Activated CD4-positive, CD25-positive, alpha-beta regulatory T cell treated with anti-CD3 and anti-CD28 coated beads, Interleukin-2, amount 50 U/mL, for 16 hours (primary cell): ENCODE results near the gene UTRN.

Source experiments
- DNase-seq: peaks from one replicate; pipeline ENCODE4 v3.0.0-alpha.2; 2020; ENCODE audit warnings: low read depth, low spot score

The UTRN gene

GRCh38 chr6:144283646-144284477 is 1.3 kb upstream of the UTRN start:
- DNase-seq: no peak

GRCh38 chr6:144284478-144284782 is 705 bp upstream of the UTRN start:
- no peak for DNase-seq

GRCh38 chr6:144285548-144285797 is 338 bp downstream of the UTRN start:
- DNase-seq: no peak

DNA sequence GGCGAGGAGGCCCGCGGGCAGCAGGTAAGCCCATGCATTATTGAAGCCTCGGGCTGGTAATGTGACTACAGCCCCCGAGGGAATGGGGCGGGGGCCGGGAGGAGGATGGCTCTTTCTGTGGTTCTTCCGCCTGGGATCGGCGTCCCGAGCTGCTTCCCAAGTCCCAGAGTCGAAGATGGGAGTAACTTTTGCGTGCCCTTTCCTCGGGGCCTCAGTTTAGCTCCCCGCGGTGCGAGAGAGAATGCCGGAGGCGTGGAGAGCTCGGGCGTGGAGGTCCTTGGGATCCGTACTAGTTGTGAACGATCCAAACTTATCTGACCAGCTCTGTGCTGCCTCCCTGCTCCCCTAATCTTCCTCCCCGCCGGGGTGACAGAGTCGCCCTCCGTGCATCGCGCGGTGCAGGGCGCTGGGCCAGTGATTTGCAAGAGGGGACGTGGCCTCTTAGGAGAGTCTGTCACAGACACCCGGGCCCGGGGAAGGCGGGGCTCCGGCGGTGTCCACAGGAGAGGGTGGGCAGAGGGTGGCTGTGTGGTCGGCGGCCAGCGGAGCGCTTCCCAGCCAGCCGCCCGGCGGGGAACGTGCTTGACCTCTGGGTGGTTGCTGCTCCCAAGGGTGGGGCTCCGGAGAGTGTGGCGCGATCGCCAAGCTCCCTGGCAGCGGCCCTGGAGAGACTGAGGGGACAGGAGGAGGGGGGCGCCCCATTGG is 815 bp downstream of the UTRN start:
- DNase-seq: no peak

DNA sequence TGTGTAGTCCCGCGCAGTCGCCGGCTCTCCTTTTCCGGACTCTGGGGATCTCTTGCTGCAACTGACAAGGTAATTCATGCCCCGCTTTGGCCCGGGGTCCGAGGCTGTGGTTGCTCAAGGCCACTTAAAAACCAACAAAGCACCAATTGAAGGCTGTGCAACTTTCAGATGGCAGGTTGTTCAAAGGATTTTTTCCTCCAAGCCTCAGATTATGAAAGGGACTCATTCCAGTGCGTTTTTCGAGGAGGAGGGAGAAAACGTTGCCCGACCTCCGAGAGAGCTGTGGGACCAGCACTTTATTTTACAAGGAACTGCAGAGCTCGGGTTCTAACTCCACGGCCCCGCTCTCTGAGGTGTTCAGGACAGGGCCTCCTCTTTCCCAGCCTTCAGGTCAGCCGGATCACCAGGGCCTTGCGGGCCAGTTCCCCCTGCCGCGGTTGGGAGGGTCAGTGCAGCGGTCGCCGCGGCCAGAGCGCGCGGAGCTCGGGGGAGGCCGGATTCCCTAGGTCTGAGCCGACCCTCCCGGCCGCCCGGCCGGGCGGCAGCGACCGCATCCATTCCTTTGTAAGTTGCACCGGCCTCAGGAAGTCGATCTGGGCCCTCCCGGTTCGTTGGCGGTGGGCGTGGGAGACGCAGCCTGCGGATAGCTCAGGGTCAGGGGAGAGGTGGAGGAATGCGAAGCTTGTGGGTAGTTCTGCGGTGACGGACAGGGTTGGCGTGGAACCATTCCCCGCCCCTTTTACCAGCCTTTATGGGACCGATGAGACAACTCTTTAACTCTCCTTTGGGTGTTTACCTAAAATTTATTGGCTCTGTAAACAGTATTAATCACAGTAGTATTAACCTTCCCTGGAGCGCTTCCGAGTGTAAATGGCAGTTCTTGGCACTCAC is 1.6 kb downstream of the UTRN start:
- no peak for DNase-seq

GRCh38 chr6:144289006-144289405 is 3.9 kb downstream of the UTRN start:
- no peak for DNase-seq

- no peak for DNase-seq
These were observed 7.2 kb downstream of the UTRN start for GRCh38 chr6:144292372-144292771.

- DNase-seq: no peak
These were observed 8.9 kb downstream of the UTRN start for GRCh38 chr6:144294016-144294415.

DNA sequence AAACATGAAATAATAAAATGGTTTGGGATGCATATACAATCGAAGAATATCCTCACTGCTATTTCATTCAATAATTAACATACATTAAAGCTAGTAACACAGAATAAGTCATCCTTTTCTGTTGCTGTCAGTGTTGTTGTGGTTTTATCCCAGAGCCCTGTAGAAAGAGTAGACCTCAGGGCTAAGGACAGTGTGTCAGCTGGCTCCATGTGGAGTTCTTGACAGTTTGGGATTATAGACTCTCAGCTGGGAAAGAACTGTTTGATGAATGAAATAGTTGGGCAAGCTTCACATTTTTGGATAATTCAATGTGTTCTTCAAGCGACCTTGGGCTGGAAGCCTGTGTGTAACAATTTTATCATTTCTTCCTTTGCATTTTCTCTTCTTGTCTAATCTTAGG is 10.1 kb downstream of the UTRN start:
- DNase-seq: no peak

GRCh38 chr6:144295981-144296767 is 11.0 kb downstream of the UTRN start:
- no peak for DNase-seq

- no peak for DNase-seq
These were observed 11.8 kb downstream of the UTRN start for GRCh38 chr6:144296973-144297372.

GRCh38 chr6:144297511-144298100 is 12.5 kb downstream of the UTRN start:
- DNase-seq: no peak

DNA sequence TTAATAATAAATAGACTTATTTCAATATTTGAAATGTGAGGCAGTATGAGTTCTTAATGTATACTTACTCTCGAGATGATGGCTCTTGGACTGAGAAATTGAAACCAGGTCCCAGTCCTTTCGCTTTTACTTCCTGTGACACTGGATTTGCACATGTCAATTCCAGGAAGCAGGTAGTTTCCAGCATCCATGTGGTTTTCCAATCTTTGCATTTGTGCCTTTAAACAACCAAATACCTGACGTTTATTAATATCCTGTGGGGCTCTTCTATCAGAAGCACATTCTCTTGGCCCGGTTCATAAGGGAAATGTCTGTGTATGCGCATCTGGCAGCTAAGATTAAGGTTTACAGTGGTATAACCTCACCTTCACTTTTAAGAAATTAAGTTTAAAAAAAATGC is 13.1 kb downstream of the UTRN start:
- DNase-seq: no peak

- no peak for DNase-seq
These were observed 13.8 kb downstream of the UTRN start for GRCh38 chr6:144298916-144299315.

DNA sequence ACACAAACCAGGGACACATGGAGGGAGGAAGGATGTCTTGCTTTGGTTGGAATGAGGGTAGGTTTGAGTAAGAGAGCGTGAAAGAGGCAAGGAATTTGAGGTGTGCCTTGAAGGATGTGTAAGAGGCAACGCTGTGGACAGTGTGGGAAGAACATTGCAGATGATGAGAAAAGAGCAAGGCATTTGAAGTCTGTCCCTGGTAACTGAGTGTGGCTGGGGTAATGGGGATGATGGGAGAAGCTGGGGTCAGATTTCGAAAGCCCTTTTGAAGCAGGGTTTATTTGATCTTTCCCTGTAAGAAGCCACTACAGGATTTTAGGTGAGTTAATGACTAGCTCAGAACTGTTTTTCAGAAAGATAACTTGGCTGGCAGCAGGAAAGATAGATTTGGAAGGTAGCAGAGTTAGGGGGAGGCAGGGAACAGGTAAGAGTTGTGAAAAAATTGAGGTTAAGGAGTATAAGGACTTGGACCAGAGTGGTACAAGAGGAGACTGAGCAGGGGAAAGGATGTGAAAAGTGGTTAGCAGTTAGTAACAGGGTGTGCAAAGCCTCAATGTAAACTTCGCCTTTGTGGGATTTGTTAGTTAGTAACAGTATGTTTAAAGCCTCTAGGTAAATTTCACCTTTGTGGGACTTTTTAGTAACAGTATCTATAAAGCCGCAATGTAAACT is 17.7 kb downstream of the UTRN start:
- DNase-seq: no peak

DNA sequence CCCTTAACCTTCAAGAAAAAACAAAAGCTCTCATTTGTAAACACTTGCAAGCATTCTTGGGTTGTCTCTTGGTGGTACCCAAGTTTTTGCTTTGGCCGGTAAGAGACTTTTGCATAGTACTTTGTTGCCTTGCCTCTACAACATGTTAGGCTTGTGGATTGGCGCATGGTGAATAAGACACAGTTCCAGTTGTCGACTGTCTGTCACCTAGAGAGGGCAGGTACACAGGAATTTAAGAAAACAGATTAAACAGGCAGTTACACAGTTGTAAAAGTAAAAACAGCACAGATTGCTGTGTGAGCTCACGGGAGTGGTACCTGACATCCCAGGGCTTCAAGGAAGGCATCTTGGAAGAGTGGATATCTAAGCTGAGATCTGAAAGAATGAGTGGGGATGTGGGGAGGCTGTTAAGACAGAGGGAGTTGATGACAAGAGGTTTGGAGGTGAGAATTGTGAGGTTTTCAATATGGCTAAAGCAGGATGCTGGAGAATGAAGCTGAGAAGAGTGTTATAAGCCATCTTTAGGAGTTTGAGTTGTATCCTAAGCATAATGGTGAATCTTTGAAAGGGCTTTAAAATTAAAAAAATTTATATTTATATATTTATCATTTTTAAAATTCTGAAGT is 19.2 kb downstream of the UTRN start:
- no peak for DNase-seq

GRCh38 chr6:144305567-144305966 is 20.4 kb downstream of the UTRN start:
- no peak for DNase-seq

DNA sequence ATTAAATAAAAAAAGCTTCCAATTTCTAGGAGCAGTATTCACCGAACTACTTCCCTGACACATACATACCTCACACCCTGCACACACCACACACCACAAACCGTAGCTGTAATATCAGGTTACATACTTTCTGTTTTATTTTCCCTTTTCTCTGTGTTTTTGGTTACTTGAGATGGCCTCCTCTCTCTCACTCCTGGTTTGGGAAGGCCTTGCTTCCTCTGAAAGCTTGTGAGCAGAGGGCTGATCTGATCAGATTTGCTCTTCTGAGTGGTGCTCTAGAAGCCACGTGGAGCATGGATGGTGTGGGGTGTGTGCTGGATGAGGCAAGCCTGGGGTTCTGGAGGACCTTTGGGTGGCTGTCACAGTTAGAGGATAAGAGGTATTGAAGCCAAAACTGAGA is 20.9 kb downstream of the UTRN start:
- no peak for DNase-seq

DNA sequence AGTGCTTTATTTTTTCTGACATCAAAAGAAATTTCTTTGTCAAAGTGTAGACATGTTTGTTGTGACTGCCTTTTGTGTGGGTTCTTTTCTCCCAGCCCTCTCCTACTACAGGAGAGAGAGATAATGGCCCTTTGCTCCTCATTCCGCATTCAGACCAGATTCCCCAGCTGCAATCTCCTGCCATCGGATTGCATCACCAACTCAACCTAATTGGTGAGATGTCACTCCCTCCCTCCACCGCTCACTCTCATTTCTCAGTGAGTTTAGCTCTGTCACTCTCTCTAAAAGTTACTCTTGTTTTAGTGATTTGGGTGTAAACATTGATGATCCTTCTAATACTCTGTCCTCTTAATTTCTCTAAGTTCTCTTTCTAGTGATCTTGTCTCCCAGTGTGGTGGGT is 22.7 kb downstream of the UTRN start:
- DNase-seq: no peak

GRCh38 chr6:144310765-144311164 is 25.6 kb downstream of the UTRN start:
- DNase-seq: no peak
